Measurements from ENCODE around the gene COL11A2.

- TF ChIP-seq RAD21 (IDR thresholded peaks at IDR 0.05; ENCODE audit: low read length) (no peak), YY1 (IDR thresholded peaks at IDR 0.05; ENCODE audit: low read depth) (no peak), CTCF (IDR thresholded peaks at IDR 0.05) (no peak), PBX3 (IDR thresholded peaks at IDR 0.05) (no peak), MAX (IDR thresholded peaks at IDR 0.05; ENCODE audit: low read depth) (no peak), POLR2AphosphoS5 (IDR thresholded peaks at IDR 0.05; ENCODE audit: low read depth, low read length) (no peak), NRF1 (IDR thresholded peaks at IDR 0.05; ENCODE audit: low read depth, low read length) (no peak), NFIC (IDR thresholded peaks at IDR 0.05; ENCODE audit: borderline replicate concordance) (no peak), SMC3 (IDR thresholded peaks at IDR 0.05; ENCODE audit: low read depth, low read length) (no peak), JUND (IDR thresholded peaks at IDR 0.05) (no peak), EZH2phosphoT487 (IDR thresholded peaks at IDR 0.05; ENCODE audit: borderline replicate concordance, low read depth) (no peak), TAF1 (IDR thresholded peaks at IDR 0.05; ENCODE audit: borderline replicate concordance, low read depth, low read length) (no peak), FOXM1 (IDR thresholded peaks at IDR 0.05; ENCODE audit: low read depth) (no peak)
These were observed 3.1 kb downstream of the COL11A2 start for GRCh38 chr6:33189164-33189563.

Measured in SK-N-SH (cell line).